ENCODE data around the gene PFN3. TPM values are rescaled to one million over a fixed set of nuclear protein-coding genes. Genes with fewer than 3 reads are reported as not detected.

Gene PFN3
- total RNA-seq, 3 donors from 2014 or later (not counting 1 experiment from before 2014, with no cell fraction given), result not detected

GRCh38 chr5:177430140-177430951 lies 29.9 kb upstream of the PFN3 start:
- WGBS (ENCODE audit: insufficient coverage), result 62% methylated on average over 26 of the region's 26 CpGs

GRCh38 chr5:177429248-177430040 lies 29.0 kb upstream of the PFN3 start:
- Histone ChIP-seq H3K9me3 (ENCODE audit: control insufficient read depth, insufficient read depth, low read length) (no peaks in the 10 kb centered on the region), H3K27ac (ENCODE audit: low read length) (peak overlapping the region; percentile 93), H3K27me3 (ENCODE audit: control insufficient read depth, insufficient read depth, low read length) (no peaks in the 10 kb centered on the region), H3K36me3 (ENCODE audit: control insufficient read depth, insufficient read depth, low read length) (peaks cover 43% of the 10 kb centered on the region), H3K4me1 (ENCODE audit: control insufficient read depth, insufficient read depth, low read length) (peaks cover 87% of the 10 kb centered on the region), H3K4me3 (ENCODE audit: low read length) (peak overlapping the region; percentile 71)
- H3K9me3 Mint-ChIP-seq, result no peaks in the 10 kb centered on the region
- H3K36me3 Mint-ChIP-seq, result no peaks in the 10 kb centered on the region
- peaks cover 68 to 87% of the 10 kb centered on the region in 2 donors for H3K4me1 Mint-ChIP-seq
- H3K4me3 Mint-ChIP-seq, result peak overlapping the region; percentile 90
- H3K27me3 Mint-ChIP-seq (ENCODE audit: low read depth in 2 of 2), result no peaks in the 10 kb centered on the region
- no peak for TF ChIP-seq CTCF (IDR thresholded peaks at IDR 0.05)
- peak; percentile 73 to 92 for DNase-seq
- intact Hi-C loops (cut with micrococcal nuclease), result loop anchor here (1.0 kb wide), 1 partner anchor 17 kb away; the partner anchor contains the start of gene PRR7
- WGBS (ENCODE audit: insufficient coverage), result 13% methylated on average over 6 of the region's 6 CpGs
- ATAC-seq, result peak; percentile 31 to 51 (median 39)
- H3K27ac Mint-ChIP-seq, result peak overlapping the region; percentile 94 to 99

More at GRCh38 chr5:177430140-177430951, 29.9 kb upstream of the PFN3 start:
- no peaks in the 10 kb centered on the region for H3K36me3 Mint-ChIP-seq
- H3K9me3 Mint-ChIP-seq, result no peaks in the 10 kb centered on the region
- Histone ChIP-seq H3K4me1 (ENCODE audit: control insufficient read depth, insufficient read depth, low read length) (peaks cover 90% of the 10 kb centered on the region), H3K9me3 (ENCODE audit: control insufficient read depth, insufficient read depth, low read length) (no peaks in the 10 kb centered on the region), H3K27me3 (ENCODE audit: control insufficient read depth, insufficient read depth, low read length) (no peaks in the 10 kb centered on the region), H3K27ac (ENCODE audit: low read length) (peak overlapping the region; percentile 93), H3K4me3 (ENCODE audit: low read length) (no peak overlapping the region), H3K36me3 (ENCODE audit: control insufficient read depth, insufficient read depth, low read length) (peaks cover 52% of the 10 kb centered on the region)
- TF ChIP-seq CTCF (IDR thresholded peaks at IDR 0.05), result no peak
- peaks cover 60 to 84% of the 10 kb centered on the region in 2 donors for H3K4me1 Mint-ChIP-seq
- intact Hi-C loops (cut with micrococcal nuclease), result no loop called here
- DNase-seq, result peak in 1 of 2 donors; percentile 45
- no peaks in the 10 kb centered on the region for H3K27me3 Mint-ChIP-seq (ENCODE audit: low read depth in 2 of 2)
- ATAC-seq, result no peak
- H3K4me3 Mint-ChIP-seq, result peak overlapping the region; percentile 90
- H3K27ac Mint-ChIP-seq, result peak overlapping the region; percentile 94 to 99

GRCh38 chr5:177428574-177429217 lies 28.2 kb upstream of the PFN3 start:
- Mint-ChIP-seq H3K4me3 (peak overlapping the region; percentile 90), H3K27ac (peak overlapping the region; percentile 94 to 99), H3K36me3 (no peaks in the 10 kb centered on the region), H3K9me3 (no peaks in the 10 kb centered on the region), H3K27me3 (ENCODE audit: low read depth in 2 of 2) (no peaks in the 10 kb centered on the region), H3K4me1 (peaks cover 71 to 85% of the 10 kb centered on the region in 2 donors)
- Histone ChIP-seq H3K4me3 (ENCODE audit: low read length) (peak overlapping the region; percentile 71), H3K27me3 (ENCODE audit: control insufficient read depth, insufficient read depth, low read length) (no peaks in the 10 kb centered on the region), H3K4me1 (ENCODE audit: control insufficient read depth, insufficient read depth, low read length) (peaks cover 80% of the 10 kb centered on the region), H3K36me3 (ENCODE audit: control insufficient read depth, insufficient read depth, low read length) (peaks cover 36% of the 10 kb centered on the region), H3K27ac (ENCODE audit: low read length) (peak overlapping the region; percentile 93), H3K9me3 (ENCODE audit: control insufficient read depth, insufficient read depth, low read length) (no peaks in the 10 kb centered on the region)
- no peak for TF ChIP-seq CTCF (IDR thresholded peaks at IDR 0.05)
- 39% methylated on average over 9 of the region's 10 CpGs for WGBS (ENCODE audit: insufficient coverage)
- ATAC-seq, result no peak
- intact Hi-C loops (cut with micrococcal nuclease), result loop anchor here (1.0 kb wide), 1 partner anchor 18 kb away; the partner anchor contains the start of gene PRR7
- DNase-seq, result peak in 1 of 2 donors; percentile 33
